K562 (cell line): ENCODE data around the gene ZFYVE28. TPM values are rescaled to one million over a fixed set of nuclear protein-coding genes. Genes with fewer than 3 reads are reported as not detected.

Experiments
- CHD7 ChIP-seq: fragments of 200-600 bp; sonication (generic); IDR thresholded peaks from one replicate; pipeline ENCODE4 v1.6.1; 2012; ENCODE audit warnings: mild to moderate bottlenecking, low read depth, low read length, inconsistent platforms
- FOXK2 ChIP-seq, 2 experiments: fragments of 450-650 bp; IDR thresholded peaks in 1 of 2; conservative IDR thresholded peaks in 1 of 2; 2 replicates each; pipeline ENCODE4 v1.6.1; 2016; ENCODE audit warnings: low read depth in 2 of 2, mild to moderate bottlenecking in 1 of 2
- SFPQ ChIP-seq: fragments of 200-400 bp; formaldehyde crosslinking; IDR thresholded peaks from 2 replicates; pipeline ENCODE4 v1.6.1; 2017; ENCODE audit warnings: mild to moderate bottlenecking, low read depth, low read length, moderate library complexity
- YBX1 ChIP-seq: fragments of 450-650 bp; IDR thresholded peaks from 2 replicates; pipeline ENCODE4 v1.7.1; 2016; ENCODE audit warnings: mild to moderate bottlenecking
- YY1 ChIP-seq, 3 experiments: IDR thresholded peaks; 2 replicates each; pipeline ENCODE4 v1.6.1; 2011; ENCODE audit warnings: low read length in 2 of 3, mild to moderate bottlenecking in 2 of 3, moderate library complexity in 2 of 3, borderline replicate concordance in 1 of 3, control low read depth in 1 of 3, low read depth in 1 of 3; ENCODE audit not compliant: insufficient read depth in 3 of 3, insufficient replicate concordance in 2 of 3, control insufficient read depth in 1 of 3, insufficient read length in 1 of 3; ENCODE audit errors: extremely low read depth in 1 of 3
- ZNF395 ChIP-seq: fragments of 200-800 bp; sonication (Bioruptor generic); IDR thresholded peaks from 2 replicates; pipeline ENCODE4 v1.6.1; 2017; ENCODE audit warnings: missing genetic modification characterization, missing compliant biosample characterization
- polyA plus RNA-seq, 8 experiments: library from polyadenylated mRNA; depleted of rRNA in 4 of 8; stranded (reverse) in 5 of 8; unstranded in 3 of 8; fragments of >200 nt; fragmentation: Nextera tagmentation in 2 of 8; fragmentation: Illumina TruSeq in 1 of 8; extraction: Ambion mirVana in 2 of 8; extraction: Trizol in 1 of 8; gene quantifications; 2 replicates each; pipeline versions ENCODE4 v1.2.1 to v1.2.3, GENCODE V29; 2011 to 2014; ENCODE audit warnings: inconsistent platforms in 1 of 8, missing spikeins in 1 of 8
- total RNA-seq, 7 experiments: library from RNA; depleted of rRNA in 6 of 7; stranded (reverse); fragments of >200 nt in 6 of 7; fragmentation: Illumina TruSeq in 2 of 7; extraction: Trizol in 2 of 7; gene quantifications; 2 replicates each; pipeline versions ENCODE4 v1.2.1 to v1.2.3, GENCODE V29; 2011 to 2021; ENCODE audit warnings: low replicate concordance in 1 of 7

Gene ZFYVE28
- total and polyA plus RNA-seq, 9 of the 15 experiments (the other 6 are each of a cell fraction or from before 2014, with no cell fraction given): 1.3 to 24.8 (median 8.9) TPM

- TF ChIP-seq CHD7: no peak
- peak in 2 of 3 experiments; percentile 58 to 59 for TF ChIP-seq YY1 (IDR thresholded peaks at IDR 0.05; ENCODE audit: borderline replicate concordance in 1 of 3, control insufficient read depth in 1 of 3, extremely low read depth in 1 of 3, insufficient read depth in 3 of 3, insufficient read length in 1 of 3, insufficient replicate concordance in 2 of 3, low read depth in 1 of 3, low read length in 2 of 3)
- no peak for TF ChIP-seq SFPQ
- no peak for TF ChIP-seq FOXK2 (conservative IDR thresholded peaks at IDR 0.05 in 1 of 2, IDR thresholded peaks at IDR 0.05 in 1 of 2; ENCODE audit: low read depth in 2 of 2)
- TF ChIP-seq YBX1: no peak
- no peak for TF ChIP-seq ZNF395
Measured at GRCh38 chr4:2273657-2274319, 144.7 kb downstream of the ZFYVE28 start (continued).
